CD14-positive monocyte (primary cell): ENCODE data around the gene AIPL1. TPM values are rescaled to one million over a fixed set of nuclear protein-coding genes. Genes with fewer than 3 reads are reported as not detected.

Source experiments
- DNase-seq, 3 donors: peaks; one replicate each; pipeline ENCODE4 v3.0.0-alpha.2; 2011 to 2022
- H2AFZ ChIP-seq: 2 replicates; pipeline ENCODE4 v1.6.0; 2012; ENCODE audit warnings: mild to moderate bottlenecking, low read depth, low read length, inconsistent platforms; ENCODE audit not compliant: insufficient read depth, poor library complexity, severe bottlenecking
- H3K27ac ChIP-seq, 2 donors: 1 replicate in 1 of 2; 2 replicates in 1 of 2; pipeline ENCODE4 v1.5.1; 2012 to 2013; ENCODE audit warnings: low read length in 2 of 2, control low read depth in 1 of 2, inconsistent platforms in 1 of 2, low read depth in 1 of 2, mild to moderate bottlenecking in 1 of 2
- H3K27me3 ChIP-seq, 2 donors: one replicate each; pipeline versions ENCODE4 v1.6.0 to v1.6.1; 2011 to 2013; ENCODE audit warnings: low read length in 2 of 2; ENCODE audit not compliant: control insufficient read depth in 2 of 2, insufficient read depth in 2 of 2
- H3K36me3 ChIP-seq, 2 donors: replicated peaks in 1 of 2; 1 replicate in 1 of 2; 2 replicates in 1 of 2; pipeline versions ENCODE4 v1.5.1 to v1.6.1; 2012 to 2013; ENCODE audit warnings: low read length in 2 of 2, control low read depth in 1 of 2, inconsistent platforms in 1 of 2, mild to moderate bottlenecking in 1 of 2; ENCODE audit not compliant: insufficient read depth in 2 of 2, control insufficient read depth in 1 of 2
- H3K4me1 ChIP-seq, 2 donors: 1 replicate in 1 of 2; 2 replicates in 1 of 2; pipeline versions ENCODE4 v1.5.1 to v1.6.1; 2012 to 2013; ENCODE audit warnings: low read length in 2 of 2, control low read depth in 1 of 2, inconsistent platforms in 1 of 2, mild to moderate bottlenecking in 1 of 2, moderate library complexity in 1 of 2; ENCODE audit not compliant: insufficient read depth in 2 of 2, control insufficient read depth in 1 of 2
- H3K4me2 ChIP-seq: replicated peaks from 2 replicates; pipeline ENCODE3; 2012; ENCODE audit warnings: low read length, moderate library complexity, mild to moderate bottlenecking; ENCODE audit not compliant: poor library complexity, severe bottlenecking; ENCODE audit errors: extremely low read depth
- H3K4me3 ChIP-seq, 3 experiments: fragments of 200-600 bp in 1 of 3; sonication (generic) in 1 of 3; replicated peaks in 1 of 3; 1 replicate in 2 of 3; 2 replicates in 1 of 3; pipeline ENCODE4 v1.5.1; 2011 to 2013; ENCODE audit warnings: low read length in 3 of 3, mild to moderate bottlenecking in 3 of 3, control low read depth in 2 of 3, low read depth in 2 of 3, inconsistent platforms in 1 of 3, moderate library complexity in 1 of 3
- H3K79me2 ChIP-seq: 2 replicates; pipeline ENCODE4 v1.6.0; 2012; ENCODE audit warnings: mild to moderate bottlenecking, control low read depth, inconsistent platforms, low read length, moderate library complexity; ENCODE audit not compliant: insufficient read depth
- H3K9ac ChIP-seq: 2 replicates; pipeline ENCODE4 v1.6.0; 2017; ENCODE audit warnings: low read length, mild to moderate bottlenecking; ENCODE audit not compliant: insufficient read depth, poor library complexity, severe bottlenecking
- H3K9me3 ChIP-seq, 2 donors: replicated peaks in 1 of 2; 1 replicate in 1 of 2; 2 replicates in 1 of 2; pipeline versions ENCODE4 v1.5.1 to v1.6.1; 2012 to 2013; ENCODE audit warnings: low read length in 2 of 2, control low read depth in 1 of 2; ENCODE audit not compliant: control insufficient read depth in 1 of 2, insufficient read depth in 1 of 2
- H4K20me1 ChIP-seq: 2 replicates; pipeline ENCODE4 v1.6.0; 2012; ENCODE audit warnings: mild to moderate bottlenecking, low read length, control low read depth, moderate library complexity; ENCODE audit not compliant: insufficient read depth
- H3K27ac Mint-ChIP-seq, 7 donors: one replicate each; pipeline ENCODE4 v1.8.0; 2020; ENCODE audit warnings: mild to moderate bottlenecking in 7 of 7, mixed read lengths in 7 of 7, moderate library complexity in 6 of 7, inconsistent platforms in 2 of 7
- H3K27me3 Mint-ChIP-seq, 3 donors: one replicate each; pipeline ENCODE4 v1.8.0; 2021 to 2022; ENCODE audit warnings: low read depth in 3 of 3, mild to moderate bottlenecking in 3 of 3, mixed read lengths in 3 of 3, moderate library complexity in 3 of 3, inconsistent platforms in 1 of 3
- H3K36me3 Mint-ChIP-seq, 2 donors: one replicate each; pipeline ENCODE4 v1.8.0; 2020; ENCODE audit warnings: mixed read lengths in 2 of 2, inconsistent platforms in 1 of 2, mild to moderate bottlenecking in 1 of 2
- H3K4me1 Mint-ChIP-seq: one replicate; pipeline ENCODE4 v1.8.0; 2020; ENCODE audit warnings: mild to moderate bottlenecking, mixed read lengths
- H3K4me3 Mint-ChIP-seq, 2 donors: one replicate each; pipeline ENCODE4 v1.8.0; 2020; ENCODE audit warnings: mild to moderate bottlenecking in 2 of 2, mixed read lengths in 2 of 2, moderate library complexity in 1 of 2
- H3K9me3 Mint-ChIP-seq, 7 donors: one replicate each; pipeline ENCODE4 v1.8.0; 2020 to 2022; ENCODE audit warnings: mixed read lengths in 7 of 7, mild to moderate bottlenecking in 6 of 7, moderate library complexity in 6 of 7, inconsistent platforms in 2 of 7
- CTCF ChIP-seq: fragments of 200-600 bp; IDR thresholded peaks from one replicate; pipeline ENCODE4 v1.8.0; 2022; ENCODE audit warnings: antibody characterized with exemption, mild to moderate bottlenecking
- WGBS: methylation state at CpG from one replicate; pipeline ENCODE4 v1.1.5; 2013; ENCODE audit warnings: missing lambda C conversion rate; ENCODE audit not compliant: insufficient coverage; 5-methylcytosine and 5-hydroxymethylcytosine counted together
- intact Hi-C, 2 donors: fragments of 100-400 bp; cut with micrococcal nuclease; formaldehyde crosslinking; loops; one replicate each; pipeline versions ENCODE4 v1.15.0 to v1.15.1; 2023
- polyA plus RNA-seq, 3 donors: library from polyadenylated mRNA; depleted of rRNA in 1 of 3; unstranded in 2 of 3; stranded (reverse) in 1 of 3; fragments of 300-500 nt in 2 of 3; fragments of >200 nt in 1 of 3; fragmentation: Illumina TruSeq in 2 of 3; gene quantifications; 1 replicate in 2 of 3; 2 replicates in 1 of 3; pipeline ENCODE4 v1.2.3, GENCODE V29; 2012 to 2021

The AIPL1 gene
- polyA plus RNA-seq, 3 donors: not detected

- Histone ChIP-seq H3K4me3 (no peak overlapping the region), H3K27ac (no peak overlapping the region), H3K27me3 (peaks cover 0 to 65% of the 10 kb centered on the region in 2 donors), H2AFZ (no peak overlapping the region), H3K4me2 (no peak overlapping the region), H3K36me3 (no peaks in the 10 kb centered on the region), H3K9me3 (peaks cover 10 to 14% of the 10 kb centered on the region in 2 donors), H3K4me1 (peaks cover 15 to 18% of the 10 kb centered on the region in 2 donors), H4K20me1 (no peaks in the 10 kb centered on the region), H3K9ac (no peak overlapping the region), H3K79me2 (no peaks in the 10 kb centered on the region)
- H3K27ac Mint-ChIP-seq: no peak overlapping the region
- WGBS: 96% methylated on average over 7 of the region's 7 CpGs
- H3K9me3 Mint-ChIP-seq: peaks cover 6 to 21% (median 16%) of the 10 kb centered on the region in 7 donors
- intact Hi-C loops: loop anchor here in 1 of 2 donors (10.0 kb wide), 1 partner anchor 724 kb away; no protein-coding TSS in a partner anchor
- peaks cover 23% of the 10 kb centered on the region for H3K4me1 Mint-ChIP-seq
- H3K27me3 Mint-ChIP-seq: peaks cover 43 to 71% (median 56%) of the 10 kb centered on the region in 3 donors
- TF ChIP-seq CTCF: no peak
- H3K4me3 Mint-ChIP-seq: peak overlapping the region in 1 of 2 donors; percentile 75
- DNase-seq: no peak
- H3K36me3 Mint-ChIP-seq: peaks cover 2 to 6% of the 10 kb centered on the region in 2 donors
These were observed 5.7 kb downstream of the AIPL1 start for GRCh38 chr17:6429266-6429665.

- Histone ChIP-seq H4K20me1 (no peaks in the 10 kb centered on the region), H3K79me2 (no peaks in the 10 kb centered on the region), H3K4me2 (no peak overlapping the region), H3K27ac (no peak overlapping the region), H3K36me3 (no peaks in the 10 kb centered on the region), H3K4me3 (peak overlapping the region in 1 of 3 experiments; percentile 51), H3K27me3 (peaks cover 0 to 68% of the 10 kb centered on the region in 2 donors), H2AFZ (no peak overlapping the region), H3K9ac (no peak overlapping the region), H3K9me3 (peaks cover 10 to 14% of the 10 kb centered on the region in 2 donors), H3K4me1 (peaks cover 15 to 18% of the 10 kb centered on the region in 2 donors)
- Mint-ChIP-seq H3K36me3 (peaks cover 2 to 6% of the 10 kb centered on the region in 2 donors), H3K4me3 (peak overlapping the region in 1 of 2 donors; percentile 20), H3K4me1 (peaks cover 23% of the 10 kb centered on the region), H3K27me3 (peaks cover 43 to 71% (median 54%) of the 10 kb centered on the region in 3 donors), H3K9me3 (peaks cover 6 to 21% (median 16%) of the 10 kb centered on the region in 7 donors), H3K27ac (no peak overlapping the region)
- TF ChIP-seq CTCF: no peak
- DNase-seq: no peak
- intact Hi-C loops: loop anchor here in 1 of 2 donors (10.0 kb wide), 1 partner anchor 724 kb away; no protein-coding TSS in a partner anchor
- 92% methylated on average over 16 of the region's 17 CpGs for WGBS
These were observed 6.5 kb downstream of the AIPL1 start for GRCh38 chr17:6428207-6428965.
